ENCODE data around the gene TMEM164. TPM values are rescaled to one million over a fixed set of nuclear protein-coding genes. Genes with fewer than 3 reads are reported as not detected.

The TMEM164 gene
- total and polyA plus RNA-seq, 10 of the 15 experiments (the other 5 are each of a cell fraction or from before 2014, with no cell fraction given), result 0.61 to 18.3 (median 7.0) TPM

DNA sequence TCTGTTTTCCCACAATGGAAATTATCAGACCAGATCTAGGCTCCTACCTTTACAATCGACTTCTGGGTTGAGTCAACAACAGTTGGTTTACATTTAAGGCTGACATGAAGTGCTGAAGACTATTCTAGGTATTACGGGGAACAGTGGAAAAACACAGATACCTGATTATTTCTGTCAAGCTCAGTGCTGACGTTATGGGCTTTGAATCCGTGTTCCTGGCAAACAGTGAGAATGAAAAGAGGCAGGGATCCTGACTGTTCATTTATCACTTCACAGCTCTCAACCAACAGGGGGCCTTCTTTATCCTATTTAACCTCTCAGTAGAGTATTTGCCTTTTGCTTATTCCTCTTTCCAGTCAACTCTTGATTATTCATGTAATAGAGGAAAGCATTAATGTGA, 43.1 kb downstream of the TMEM164 start:
- DNase-seq (ENCODE audit: low read depth, low spot score), result no peak
- intact Hi-C loops (cut with micrococcal nuclease; ENCODE audit: unreplicated experiment), result no loop called here
- H3K4me3 ChIP-seq, result no peak overlapping the region
- POLR2A ChIA-PET, result interaction anchor here (0.7 to 1.3 kb wide), 3 partner anchors 12 to 39 kb away, joined by 3 to 4 read pairs (median 3); no protein-coding TSS in a partner anchor
- H4K20me1 ChIP-seq (ENCODE audit: control insufficient read depth, insufficient read depth), result no peaks in the 10 kb centered on the region
- CTCF ChIA-PET, result interaction anchor here (0.6 to 3.7 kb wide), 8 partner anchors 22 to 155 kb away, joined by 3 to 32 read pairs (median 3); partner anchors contain the start of gene TMEM164
- H3K4me2 ChIP-seq (ENCODE audit: control insufficient read depth, insufficient read depth), result no peak overlapping the region
- no peaks in the 10 kb centered on the region for H3K9me3 ChIP-seq (replicated peaks; ENCODE audit: control insufficient read depth, insufficient read depth, low read length)
- no peak for FAIRE-seq
- ATAC-seq, result no peak; the same call in 2 of the 3 replicates
- no peak overlapping the region for H3K9ac ChIP-seq (ENCODE audit: control insufficient read depth, insufficient read depth, low read length)
- in situ Hi-C loops (cut with MboI), result no loop called here
- SMC1A ChIA-PET (ENCODE audit: uncharacterized antibody, unreplicated experiment), result interaction anchor here (1.1 to 3.6 kb wide), 7 partner anchors 9 to 560 kb away, joined by 3 to 12 read pairs (median 5); no protein-coding TSS in a partner anchor
- TF ChIP-seq TCF3 (IDR thresholded peaks at IDR 0.05; ENCODE audit: borderline replicate concordance, insufficient read depth, low read depth, low read length) (no peak), RAD21 (IDR thresholded peaks at IDR 0.05; ENCODE audit: insufficient read depth, low read depth, low read length) (peak; percentile 19; the same call in 1 of the 2 replicates)
- RAD21 ChIA-PET (ENCODE audit: unreplicated experiment), result interaction anchor here (1.1 to 1.8 kb wide), 3 partner anchors 99 to 155 kb away, joined by 3 to 6 read pairs (median 4); no protein-coding TSS in a partner anchor
- no peak overlapping the region for H2AFZ ChIP-seq (ENCODE audit: control insufficient read depth, low read depth, low read length)
- no TSS peak for BruUV-seq (replicated peaks)
- 19% methylated on average over 4 of the region's 4 CpGs for WGBS (ENCODE audit: insufficient coverage, insufficient replicate concordance, low lambda C conversion rate, missing lambda C conversion rate)
- H3K4me1 ChIP-seq (ENCODE audit: control insufficient read depth, insufficient read depth, low read length), result peaks cover 15% of the 10 kb centered on the region
- H3K36me3 ChIP-seq (ENCODE audit: control insufficient read depth in 2 of 2, insufficient read depth in 2 of 2, low read length in 1 of 2), result no peaks in the 10 kb centered on the region; a peak in 1 of 4 replicates
- H3K27me3 ChIP-seq (replicated peaks in 1 of 2; ENCODE audit: control insufficient read depth in 2 of 2, insufficient read depth in 2 of 2, low read length in 1 of 2), result no peaks in the 10 kb centered on the region
- H3K27ac ChIP-seq (ENCODE audit: control insufficient read depth, insufficient read depth), result no peak overlapping the region
- H3K79me2 ChIP-seq (ENCODE audit: control insufficient read depth, insufficient read depth, low read length), result peaks cover 2% of the 10 kb centered on the region; the same call in 1 of the 2 replicates

DNA sequence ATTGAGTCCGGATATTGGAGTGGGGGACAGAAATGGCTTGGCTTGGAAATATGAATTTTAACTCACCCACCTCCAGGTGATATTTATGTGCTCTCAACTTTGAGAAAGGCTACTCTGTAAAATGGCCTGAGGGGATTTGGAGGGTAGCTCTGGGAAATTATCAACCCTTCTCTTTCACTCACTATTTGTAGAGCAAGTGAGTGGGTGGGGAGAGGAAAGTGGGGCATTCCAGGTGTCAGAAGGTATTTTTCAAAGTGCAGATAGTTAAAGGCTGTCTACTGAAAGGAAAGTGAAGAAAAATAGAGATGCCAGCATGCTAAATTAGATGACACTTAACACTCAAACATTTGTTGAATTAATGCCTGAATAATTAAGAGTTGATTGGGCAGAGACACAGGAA, 44.1 kb downstream of the TMEM164 start:
- DNase-seq (ENCODE audit: low read depth, low spot score) (no peak), ATAC-seq (peak; percentile 25; the same call in 2 of the 3 replicates), FAIRE-seq (no peak)
- CTCF ChIA-PET, result interaction anchor here (0.6 to 3.7 kb wide), 3 partner anchors 99 to 382 kb away, joined by 3 to 32 read pairs (median 3); no protein-coding TSS in a partner anchor
- in situ Hi-C loops (cut with MboI), result no loop called here
- no peak overlapping the region for H3K27ac ChIP-seq (ENCODE audit: control insufficient read depth, insufficient read depth)
- no peaks in the 10 kb centered on the region; a peak in 1 of 4 replicates for H3K36me3 ChIP-seq (ENCODE audit: control insufficient read depth in 2 of 2, insufficient read depth in 2 of 2, low read length in 1 of 2)
- 60% methylated on average over 1 of the region's 1 CpG for WGBS (ENCODE audit: insufficient coverage, insufficient replicate concordance, low lambda C conversion rate, missing lambda C conversion rate)
- H3K27me3 ChIP-seq (replicated peaks in 1 of 2; ENCODE audit: control insufficient read depth in 2 of 2, insufficient read depth in 2 of 2, low read length in 1 of 2), result no peaks in the 10 kb centered on the region
- intact Hi-C loops (cut with micrococcal nuclease; ENCODE audit: unreplicated experiment), result no loop called here
- H3K4me1 ChIP-seq (ENCODE audit: control insufficient read depth, insufficient read depth, low read length), result peaks cover 15% of the 10 kb centered on the region
- RAD21 ChIA-PET (ENCODE audit: unreplicated experiment), result interaction anchor here (1.4 to 1.6 kb wide), 2 partner anchors 21 to 44 kb away, joined by 3 to 4 read pairs; partner anchors contain the start of gene TMEM164
- no peak overlapping the region for H3K4me3 ChIP-seq
- no peak overlapping the region for H3K9ac ChIP-seq (ENCODE audit: control insufficient read depth, insufficient read depth, low read length)
- POLR2A ChIA-PET, result no interaction called here
- H2AFZ ChIP-seq (ENCODE audit: control insufficient read depth, low read depth, low read length), result no peak overlapping the region
- no peak overlapping the region; the same call in 1 of the 2 replicates for H3K4me2 ChIP-seq (ENCODE audit: control insufficient read depth, insufficient read depth)
- no peaks in the 10 kb centered on the region for H4K20me1 ChIP-seq (ENCODE audit: control insufficient read depth, insufficient read depth)
- H3K79me2 ChIP-seq (ENCODE audit: control insufficient read depth, insufficient read depth, low read length), result peaks cover 2% of the 10 kb centered on the region; the same call in 1 of the 2 replicates
- no peaks in the 10 kb centered on the region for H3K9me3 ChIP-seq (replicated peaks; ENCODE audit: control insufficient read depth, insufficient read depth, low read length)
- SMC1A ChIA-PET (ENCODE audit: uncharacterized antibody, unreplicated experiment), result interaction anchor here (1.4 to 3.6 kb wide), 3 partner anchors 10 to 40 kb away, joined by 3 to 8 read pairs (median 4); no protein-coding TSS in a partner anchor
- BruUV-seq (replicated peaks), result no TSS peak
- TF ChIP-seq PML (IDR thresholded peaks at IDR 0.05; ENCODE audit: low read length) (no peak), TARDBP (IDR thresholded peaks at IDR 0.05; ENCODE audit: borderline replicate concordance) (no peak), CHD1 (IDR thresholded peaks at IDR 0.05; ENCODE audit: low read depth, low read length) (no peak), EGR1 (IDR thresholded peaks at IDR 0.05; ENCODE audit: borderline replicate concordance in 1 of 2, low read depth in 2 of 2, low read length in 2 of 2) (peak in 1 of 2 experiments; percentile 32; a peak in 1 of 3 replicates), TAF1 (IDR thresholded peaks at IDR 0.05; ENCODE audit: borderline replicate concordance, low read depth, low read length) (no peak), CBX5 (IDR thresholded peaks at IDR 0.05; ENCODE audit: low read depth) (no peak)
- TF ChIP-seq, protein P1, sequence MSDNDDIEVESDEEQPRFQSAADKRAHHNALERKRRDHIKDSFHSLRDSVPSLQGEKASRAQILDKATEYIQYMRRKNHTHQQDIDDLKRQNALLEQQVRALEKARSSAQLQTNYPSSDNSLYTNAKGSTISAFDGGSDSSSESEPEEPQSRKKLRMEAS (IDR thresholded peaks at IDR 0.05; ENCODE audit: low read depth, low read length), result no peak
- TF ChIP-seq, protein P2, sequence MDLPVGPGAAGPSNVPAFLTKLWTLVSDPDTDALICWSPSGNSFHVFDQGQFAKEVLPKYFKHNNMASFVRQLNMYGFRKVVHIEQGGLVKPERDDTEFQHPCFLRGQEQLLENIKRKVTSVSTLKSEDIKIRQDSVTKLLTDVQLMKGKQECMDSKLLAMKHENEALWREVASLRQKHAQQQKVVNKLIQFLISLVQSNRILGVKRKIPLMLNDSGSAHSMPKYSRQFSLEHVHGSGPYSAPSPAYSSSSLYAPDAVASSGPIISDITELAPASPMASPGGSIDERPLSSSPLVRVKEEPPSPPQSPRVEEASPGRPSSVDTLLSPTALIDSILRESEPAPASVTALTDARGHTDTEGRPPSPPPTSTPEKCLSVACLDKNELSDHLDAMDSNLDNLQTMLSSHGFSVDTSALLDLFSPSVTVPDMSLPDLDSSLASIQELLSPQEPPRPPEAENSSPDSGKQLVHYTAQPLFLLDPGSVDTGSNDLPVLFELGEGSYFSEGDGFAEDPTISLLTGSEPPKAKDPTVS (IDR thresholded peaks at IDR 0.05; ENCODE audit: low read depth, low read length), result no peak
- TF ChIP-seq, protein P3, sequence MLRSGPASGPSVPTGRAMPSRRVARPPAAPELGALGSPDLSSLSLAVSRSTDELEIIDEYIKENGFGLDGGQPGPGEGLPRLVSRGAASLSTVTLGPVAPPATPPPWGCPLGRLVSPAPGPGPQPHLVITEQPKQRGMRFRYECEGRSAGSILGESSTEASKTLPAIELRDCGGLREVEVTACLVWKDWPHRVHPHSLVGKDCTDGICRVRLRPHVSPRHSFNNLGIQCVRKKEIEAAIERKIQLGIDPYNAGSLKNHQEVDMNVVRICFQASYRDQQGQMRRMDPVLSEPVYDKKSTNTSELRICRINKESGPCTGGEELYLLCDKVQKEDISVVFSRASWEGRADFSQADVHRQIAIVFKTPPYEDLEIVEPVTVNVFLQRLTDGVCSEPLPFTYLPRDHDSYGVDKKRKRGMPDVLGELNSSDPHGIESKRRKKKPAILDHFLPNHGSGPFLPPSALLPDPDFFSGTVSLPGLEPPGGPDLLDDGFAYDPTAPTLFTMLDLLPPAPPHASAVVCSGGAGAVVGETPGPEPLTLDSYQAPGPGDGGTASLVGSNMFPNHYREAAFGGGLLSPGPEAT (IDR thresholded peaks at IDR 0.05; ENCODE audit: low read depth), result 0 out of 2 replicates have a peak, but pooled peaks have one; percentile 34

Measured in GM12878 (cell line).